Measurements from ENCODE around the gene CAND2.
"Not testable (repeated sequence)": the region's sequence is repeated elsewhere in the genome, so short reads cannot be mapped to it uniquely, and the experiment has no call there.

CAND2 gene

DNA sequence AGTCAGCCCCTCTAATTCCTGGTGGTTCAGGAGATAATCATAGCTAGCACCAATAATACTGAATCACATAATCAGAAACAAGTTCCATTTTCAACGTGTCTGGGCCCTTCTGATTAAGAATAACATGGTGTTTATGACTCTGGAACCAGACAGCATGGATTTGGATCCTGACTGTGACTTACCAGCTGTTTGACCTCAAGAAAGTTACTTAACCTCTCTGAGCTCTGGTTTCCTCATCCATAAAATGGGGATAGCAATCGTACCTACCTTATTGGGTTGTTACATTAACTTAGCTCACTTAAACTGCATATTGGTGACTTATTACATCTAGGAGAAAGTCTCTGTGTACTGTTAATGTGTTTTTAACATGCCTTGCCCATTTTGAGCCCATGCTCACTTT lies 26.7 kb upstream of the CAND2 start:
- H3K4me3 ChIP-seq (ENCODE audit: low read depth, low read length), result no peak overlapping the region

DNA sequence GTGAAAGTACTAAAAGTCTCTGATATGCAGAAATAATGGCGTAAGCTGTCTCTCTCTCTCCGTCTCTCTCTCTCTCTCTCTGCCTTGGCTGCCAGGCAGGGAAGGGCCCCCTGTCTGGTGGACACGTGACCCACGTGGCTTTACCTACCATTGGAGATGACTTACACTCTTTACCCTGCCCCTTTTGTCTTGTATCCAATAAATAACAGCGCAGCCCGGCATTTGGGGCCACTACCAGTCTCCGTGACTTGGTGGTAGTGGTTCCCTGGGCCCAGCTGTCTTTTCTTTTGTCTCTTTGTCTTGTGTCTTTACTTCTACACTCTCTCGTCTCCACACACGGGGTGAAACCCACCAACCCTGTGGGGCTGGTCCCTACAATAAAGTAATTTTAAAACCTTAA lies 25.2 kb upstream of the CAND2 start:
- H3K4me3 ChIP-seq (ENCODE audit: low read depth, low read length), result no peak overlapping the region

DNA sequence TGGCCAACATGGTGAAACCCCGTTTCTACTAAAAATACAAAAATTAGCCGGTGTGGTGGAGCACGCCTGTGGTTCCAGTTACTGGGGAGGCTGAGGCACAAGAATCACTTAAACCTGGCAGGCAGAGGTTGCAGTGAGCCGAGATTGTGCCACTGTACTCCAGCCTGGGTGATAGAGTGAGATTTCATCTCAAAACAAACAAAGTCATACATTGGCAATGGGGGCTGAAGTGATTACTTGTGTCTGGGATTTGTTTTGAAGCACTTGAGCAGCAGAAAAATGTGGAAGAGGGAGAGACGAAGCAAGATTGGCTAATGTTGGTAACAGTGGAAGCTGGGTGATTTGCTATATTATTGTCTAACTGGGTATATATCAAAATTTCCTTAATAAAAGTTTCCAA lies 24.0 kb upstream of the CAND2 start:
- no peak overlapping the region for H3K4me3 ChIP-seq (ENCODE audit: low read depth, low read length)

DNA sequence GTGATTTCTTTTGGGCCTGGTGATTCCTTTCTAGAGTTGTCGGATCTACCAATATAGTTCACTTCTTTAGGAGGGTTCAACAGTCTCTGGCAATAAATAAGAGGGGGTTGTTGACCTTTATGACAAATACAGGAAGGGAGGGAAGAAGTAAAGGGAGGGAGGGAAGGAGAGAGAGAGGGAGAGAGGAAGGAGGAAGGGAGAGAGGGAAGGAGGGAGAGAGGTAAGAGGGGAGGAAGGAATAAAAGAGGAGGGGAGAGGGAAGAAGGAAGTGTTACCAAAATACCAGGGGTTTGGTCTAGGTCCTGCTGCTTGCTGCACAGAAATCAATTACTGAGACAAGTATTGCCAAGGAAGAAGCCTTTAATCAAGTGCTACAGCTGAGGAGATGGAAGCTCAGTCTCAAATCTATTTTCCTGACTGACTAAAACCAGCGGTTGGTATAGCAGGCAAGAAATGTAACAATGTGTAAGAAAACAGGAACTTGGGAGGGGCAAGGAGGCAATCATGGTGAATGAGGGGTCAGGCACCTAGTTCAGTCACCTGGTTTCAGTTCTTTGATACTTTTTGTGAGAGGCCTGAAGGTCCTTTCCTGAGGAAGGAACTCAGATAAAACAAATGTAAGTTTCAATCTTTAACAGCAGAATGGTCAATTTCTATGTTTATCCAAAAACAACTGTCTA lies 23.3 kb upstream of the CAND2 start:
- H3K4me3 ChIP-seq (ENCODE audit: low read depth, low read length), result no peak overlapping the region

DNA sequence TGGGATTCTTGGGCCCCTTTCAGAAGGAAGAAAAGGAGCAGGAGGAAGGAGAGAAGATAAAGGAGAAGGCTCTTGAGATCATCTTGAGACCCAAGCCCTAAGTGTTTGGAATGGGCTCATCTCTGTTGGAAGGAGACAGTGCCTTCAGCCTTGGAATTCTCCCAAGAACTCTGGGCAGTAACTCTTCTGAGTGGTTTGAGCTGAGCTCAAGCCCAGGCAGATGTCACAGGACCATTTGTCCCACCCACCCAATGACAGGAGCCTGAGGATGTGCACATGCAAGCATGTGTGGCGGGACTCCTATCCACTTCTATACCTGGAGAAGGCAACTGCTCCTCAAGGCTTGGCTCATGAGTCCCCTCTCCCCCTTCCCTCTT lies 22.8 kb upstream of the CAND2 start:
- no peak overlapping the region for H3K4me3 ChIP-seq (ENCODE audit: low read depth, low read length)

DNA sequence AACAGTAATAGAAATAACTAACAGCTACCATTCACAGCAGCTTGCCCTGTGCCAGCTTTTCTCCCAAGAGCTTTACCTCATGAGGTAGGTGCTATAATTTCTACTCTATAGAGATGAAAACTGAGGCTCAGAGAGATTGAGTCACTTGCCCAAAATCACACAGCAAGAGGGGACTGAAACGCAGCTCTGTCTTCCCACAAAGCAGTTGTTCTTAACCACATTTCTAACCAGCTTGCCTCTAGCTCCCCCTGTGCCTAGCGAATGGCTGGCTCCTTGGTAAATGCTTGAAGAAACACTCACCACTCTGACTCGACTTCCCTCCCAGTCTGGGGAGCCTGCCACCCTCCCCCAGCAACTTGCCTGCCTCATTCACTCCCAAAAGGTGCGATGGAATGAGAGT lies 21.9 kb upstream of the CAND2 start:
- no peak overlapping the region for H3K4me3 ChIP-seq (ENCODE audit: low read depth, low read length)

DNA sequence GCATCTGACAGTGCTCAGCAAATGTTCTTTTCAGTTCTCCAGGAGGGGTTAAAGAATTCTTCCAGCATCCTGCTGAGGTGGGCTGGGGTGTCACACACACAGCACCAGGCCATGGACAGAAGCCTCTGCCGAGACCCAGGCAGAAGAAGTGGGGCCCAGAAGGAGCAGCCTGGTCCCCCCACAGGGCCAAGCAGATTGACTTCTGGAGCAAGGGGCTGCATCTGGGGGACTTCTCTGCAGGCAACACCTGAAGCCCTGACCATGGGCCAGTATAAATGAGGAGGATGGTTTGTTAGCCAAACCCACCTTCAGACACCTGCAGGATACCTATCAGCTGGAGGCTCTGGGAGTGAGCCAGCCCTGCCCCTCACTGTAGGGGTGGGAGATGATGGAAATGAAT lies 21.3 kb upstream of the CAND2 start:
- H3K4me3 ChIP-seq (ENCODE audit: low read depth, low read length), result no peak overlapping the region

DNA sequence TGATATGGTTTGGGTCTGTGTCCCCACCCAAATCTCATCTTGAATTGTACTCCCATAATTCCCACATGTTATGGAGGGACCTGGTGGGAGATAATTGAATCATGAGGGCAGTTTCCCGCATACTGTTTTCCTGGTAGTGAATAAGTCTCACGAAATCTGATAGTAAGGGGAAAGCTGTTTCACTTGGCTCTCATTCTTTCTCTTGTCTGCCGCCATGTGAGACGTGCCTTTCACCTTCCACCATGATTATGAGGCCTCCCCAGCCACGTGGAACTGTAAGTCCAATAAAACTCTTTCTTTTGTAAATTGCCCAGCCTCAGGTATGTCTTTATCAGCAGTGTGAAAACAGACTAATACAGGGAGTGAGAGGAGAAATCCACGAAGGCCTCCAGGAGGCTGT lies 20.5 kb upstream of the CAND2 start:
- H3K4me3 ChIP-seq (ENCODE audit: low read depth, low read length), result not testable (repeated sequence)

DNA sequence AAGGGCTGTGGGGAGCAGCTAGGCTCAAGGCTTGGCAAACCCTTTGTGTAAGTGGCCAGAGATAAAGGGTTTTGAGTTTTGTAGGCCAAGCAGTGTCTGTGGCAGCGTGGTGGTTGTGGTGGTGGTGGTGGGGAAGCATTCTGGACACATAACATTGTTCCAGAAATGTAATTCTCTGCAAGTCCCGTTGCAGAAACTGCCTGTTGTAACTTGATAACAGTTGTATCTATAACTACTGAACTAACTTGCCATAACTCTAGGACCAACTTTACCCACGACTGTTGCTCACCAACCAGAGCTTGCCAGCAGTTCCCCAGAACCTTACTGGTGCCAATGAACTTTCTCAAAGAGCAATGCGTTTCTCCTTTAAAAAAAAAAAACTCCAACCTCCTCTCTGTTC lies 19.3 kb upstream of the CAND2 start:
- no peak overlapping the region for H3K4me3 ChIP-seq (ENCODE audit: low read depth, low read length)

DNA sequence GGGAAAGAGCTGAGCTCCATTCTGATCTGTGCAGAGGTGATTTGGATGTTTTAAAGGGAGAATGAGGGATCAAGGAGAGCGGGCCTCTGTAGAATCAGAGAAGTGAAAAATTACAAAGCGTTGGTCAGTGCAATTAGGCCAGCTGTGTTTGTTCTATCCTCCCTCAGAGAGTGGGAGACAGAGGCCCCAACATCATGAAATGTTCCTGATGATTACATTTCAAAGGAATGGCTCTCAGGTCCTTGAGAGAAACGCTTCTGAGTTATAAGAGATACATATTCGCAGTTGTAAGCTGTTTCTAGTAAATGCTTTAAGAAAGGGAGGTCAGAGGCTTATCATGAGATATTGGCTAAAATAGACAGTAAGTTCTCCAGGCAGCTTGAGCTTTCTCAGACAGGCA lies 15.7 kb upstream of the CAND2 start:
- no peak overlapping the region for H3K4me3 ChIP-seq (ENCODE audit: low read depth, low read length)

DNA sequence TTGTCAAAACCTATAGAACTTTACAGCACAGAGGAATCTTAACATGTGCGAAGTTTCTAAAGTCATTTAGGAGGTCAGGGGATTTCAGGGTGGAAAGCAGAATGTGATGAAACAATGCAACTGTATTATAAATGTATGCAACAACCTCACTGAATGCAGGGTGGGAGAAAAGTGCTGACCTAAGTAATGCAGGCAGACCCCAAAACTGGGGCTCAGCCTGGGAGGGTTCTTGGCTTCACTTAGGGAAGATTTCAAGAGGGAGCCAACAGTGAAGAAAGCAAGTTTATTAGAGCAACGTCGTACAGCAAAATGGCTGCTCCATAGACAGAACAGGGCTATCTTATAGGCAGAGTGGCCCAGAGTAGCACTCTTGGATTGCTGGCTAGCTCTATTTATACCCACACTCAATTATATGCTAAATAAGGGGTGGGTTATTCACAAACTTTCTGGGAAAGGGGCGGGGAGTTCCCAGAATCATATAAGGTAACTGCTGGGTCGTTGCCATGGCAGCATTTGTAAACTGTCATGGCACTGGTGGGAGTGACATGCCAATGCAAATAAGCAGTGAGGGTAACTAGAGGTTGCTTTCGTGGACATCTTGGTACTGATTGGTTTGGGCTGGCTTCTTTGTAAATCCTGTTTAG lies 14.2 kb upstream of the CAND2 start:
- H3K4me3 ChIP-seq (ENCODE audit: low read depth, low read length), result no peak overlapping the region

DNA sequence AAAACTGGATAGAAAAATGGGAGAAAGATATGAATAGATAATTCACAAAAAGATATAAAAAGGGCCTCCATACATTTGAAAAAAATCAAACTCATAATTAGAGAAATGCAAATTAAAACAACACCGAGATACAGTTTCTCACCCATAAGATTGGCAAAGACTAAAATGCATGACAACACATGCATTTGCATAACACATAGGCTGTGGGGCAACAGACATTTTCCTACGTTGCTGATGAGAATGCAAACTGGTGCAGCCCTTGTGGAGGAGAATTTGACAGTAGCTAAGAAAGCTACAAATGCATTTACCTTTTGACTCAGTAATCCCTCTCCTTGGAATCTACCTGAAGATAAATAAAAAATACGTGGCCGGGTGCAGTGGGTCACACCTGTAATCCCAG lies 11.4 kb upstream of the CAND2 start:
- H3K4me3 ChIP-seq (ENCODE audit: low read depth, low read length), result no peak overlapping the region

DNA sequence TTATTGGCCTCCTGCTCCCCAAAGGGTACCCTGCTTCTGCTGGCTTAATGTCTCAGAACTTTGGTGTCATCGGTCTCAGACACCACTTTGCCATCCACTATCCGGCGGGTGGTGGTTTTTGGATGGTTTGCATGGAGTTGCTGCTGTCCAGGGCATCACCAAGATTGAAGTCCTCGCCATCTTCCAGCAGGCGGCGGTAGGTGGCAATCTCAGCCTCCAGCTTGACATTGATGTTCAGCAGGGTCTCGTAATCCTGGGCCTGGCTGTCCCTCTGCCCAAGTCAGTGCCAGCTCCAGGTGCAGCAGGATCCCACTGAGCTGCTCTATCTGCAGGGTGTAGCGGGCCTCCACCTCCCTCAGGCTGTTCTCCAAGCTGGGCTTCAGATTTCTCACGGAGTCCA lies 9.1 kb upstream of the CAND2 start:
- not testable (repeated sequence) for H3K4me3 ChIP-seq (ENCODE audit: low read depth, low read length)

DNA sequence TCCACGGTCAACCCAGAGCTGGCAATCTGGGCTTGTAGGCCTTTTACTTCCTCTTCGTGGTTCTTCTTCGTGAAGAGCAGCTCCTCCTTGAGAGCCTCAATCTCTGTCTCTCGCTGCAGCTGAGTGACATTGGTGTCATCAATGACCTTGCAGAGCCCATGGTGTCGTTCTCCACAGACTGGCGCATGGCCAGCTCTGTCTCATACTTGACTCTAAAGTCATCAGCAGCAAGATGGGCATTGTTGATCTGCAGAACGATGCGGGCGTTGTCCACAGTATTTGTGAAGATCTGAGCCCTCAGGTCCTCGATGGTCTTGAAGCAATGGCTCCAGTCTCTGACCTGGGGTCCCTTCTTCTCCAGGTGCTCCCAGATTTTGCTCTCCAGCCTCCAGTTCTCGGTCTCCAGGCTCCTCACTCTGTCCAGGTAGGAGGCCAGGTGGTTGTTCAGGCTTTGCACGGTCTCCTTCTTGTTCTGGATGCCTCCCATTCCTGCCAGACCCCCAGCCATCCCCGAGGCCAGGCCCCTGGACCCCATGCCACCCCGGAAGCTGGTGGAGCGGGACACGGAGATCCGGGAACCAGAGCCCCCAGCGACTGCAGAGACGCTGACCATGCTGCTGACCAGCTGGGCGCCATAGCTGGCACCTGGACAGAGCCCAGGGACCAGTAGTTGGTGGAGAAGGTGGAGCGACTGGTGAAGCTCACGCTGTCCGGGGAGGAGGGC lies 8.4 kb upstream of the CAND2 start:
- H3K4me3 ChIP-seq (ENCODE audit: low read depth, low read length), result not testable (repeated sequence)

DNA sequence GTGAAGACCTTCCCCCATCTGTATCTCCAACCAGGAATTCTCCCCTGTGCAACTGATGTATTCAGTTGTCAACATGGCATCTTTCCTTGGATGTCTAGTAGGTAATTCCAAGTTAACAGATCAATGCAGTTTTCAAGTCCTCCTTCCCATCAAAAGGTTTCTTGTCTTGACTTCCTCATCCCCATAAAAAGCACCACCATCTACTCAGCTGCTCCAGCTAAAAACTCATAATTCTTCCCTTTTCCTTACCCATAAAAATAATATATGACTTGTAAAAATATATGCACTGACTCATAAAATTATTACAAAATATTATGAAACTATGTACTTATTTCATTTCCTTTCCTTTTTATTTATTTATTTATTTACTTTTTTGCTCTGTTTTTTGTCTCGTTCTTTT lies 5.0 kb upstream of the CAND2 start:
- no peak overlapping the region for H3K4me3 ChIP-seq (ENCODE audit: low read depth, low read length)

DNA sequence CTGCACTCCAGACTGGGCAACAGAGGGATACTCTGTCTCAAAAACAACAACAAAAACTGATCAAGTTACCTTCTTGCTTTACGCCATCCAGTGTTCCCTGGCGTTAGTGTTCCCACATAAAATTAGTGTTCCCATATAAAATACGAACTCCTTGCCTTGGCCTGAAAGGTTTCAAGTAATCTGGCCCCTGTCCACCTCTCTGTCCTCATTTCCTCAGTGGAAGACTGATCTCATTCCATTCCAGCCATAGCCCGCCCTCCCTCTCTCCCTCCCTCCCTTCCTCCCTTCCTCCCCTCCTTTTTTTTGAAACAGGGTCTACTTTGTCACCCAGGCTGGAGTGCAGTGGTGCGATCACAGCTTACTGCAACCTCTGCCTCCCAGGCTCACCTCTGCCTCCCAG lies 2.8 kb upstream of the CAND2 start:
- H3K4me3 ChIP-seq (ENCODE audit: low read depth, low read length), result no peak overlapping the region

DNA sequence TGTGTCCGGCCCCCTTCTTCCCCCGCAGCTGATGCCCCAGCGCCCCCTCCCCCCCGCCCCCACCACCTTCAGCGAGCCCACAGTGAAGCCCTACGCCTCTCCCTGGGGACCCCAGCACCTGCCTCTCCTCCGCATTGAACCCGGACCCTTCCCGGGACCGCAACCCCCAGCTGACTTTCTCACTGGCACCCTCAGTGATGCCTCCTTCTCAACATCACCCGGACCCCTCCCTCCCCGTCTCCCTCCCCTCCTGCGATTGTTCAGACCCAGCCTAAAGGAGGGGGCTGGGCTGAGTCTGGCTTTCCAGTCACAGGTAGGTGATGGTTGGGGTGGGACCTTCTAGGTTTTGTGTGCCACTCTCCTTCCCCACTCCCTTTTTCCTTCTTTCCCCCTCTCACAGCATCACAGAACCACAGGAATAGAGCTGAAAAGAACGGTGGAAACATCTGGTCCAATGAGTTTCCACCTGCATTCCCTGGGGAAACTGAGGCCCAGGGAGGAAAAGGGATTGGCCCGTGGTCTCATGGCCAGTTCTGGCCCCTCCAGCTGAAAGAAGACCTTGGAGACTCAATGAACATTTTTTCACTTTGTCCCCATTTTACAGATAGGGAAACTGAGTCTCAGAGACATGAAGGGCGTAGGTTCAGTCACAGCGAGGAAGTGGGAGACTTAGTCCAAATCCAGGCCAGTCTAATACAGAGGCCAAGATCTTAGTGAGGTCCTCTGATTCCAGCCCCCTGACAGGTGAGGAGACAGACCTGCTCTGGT lies 828 bp downstream of the CAND2 start:
- peak overlapping the region; percentile 4 for H3K4me3 ChIP-seq (ENCODE audit: low read depth, low read length)

DNA sequence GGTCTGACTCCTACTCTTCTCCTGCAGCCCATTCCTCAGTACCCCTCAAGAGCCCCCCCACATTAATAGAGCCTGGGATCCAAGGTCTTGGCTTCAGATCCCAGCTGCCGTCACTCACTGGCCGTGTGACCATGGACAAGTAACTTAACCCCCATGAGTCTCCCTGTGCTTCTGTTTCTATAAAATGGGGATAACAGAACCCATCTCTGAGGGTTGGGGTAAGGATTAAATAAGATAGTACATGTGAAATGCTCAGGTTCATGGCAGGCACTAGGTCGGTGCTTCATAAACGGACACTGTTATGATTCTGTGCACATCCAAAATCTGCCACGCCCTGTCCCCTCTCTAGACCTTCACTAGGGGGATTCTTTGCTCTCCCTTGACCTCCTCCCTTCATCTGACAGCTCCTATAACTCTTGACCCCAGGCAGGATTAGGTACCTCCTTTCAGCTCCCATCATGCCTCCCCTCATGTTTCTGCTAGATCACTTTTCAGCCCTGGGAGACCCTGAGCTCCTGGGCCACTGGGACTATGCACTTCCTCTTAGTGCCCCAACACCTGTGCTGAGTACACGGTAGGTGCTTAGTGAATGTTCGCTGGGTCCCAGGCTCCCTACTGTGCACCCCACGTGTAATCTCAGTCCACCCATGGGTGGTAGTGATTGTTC lies 1.5 kb downstream of the CAND2 start:
- no peak overlapping the region for H3K4me3 ChIP-seq (ENCODE audit: low read depth, low read length)

DNA sequence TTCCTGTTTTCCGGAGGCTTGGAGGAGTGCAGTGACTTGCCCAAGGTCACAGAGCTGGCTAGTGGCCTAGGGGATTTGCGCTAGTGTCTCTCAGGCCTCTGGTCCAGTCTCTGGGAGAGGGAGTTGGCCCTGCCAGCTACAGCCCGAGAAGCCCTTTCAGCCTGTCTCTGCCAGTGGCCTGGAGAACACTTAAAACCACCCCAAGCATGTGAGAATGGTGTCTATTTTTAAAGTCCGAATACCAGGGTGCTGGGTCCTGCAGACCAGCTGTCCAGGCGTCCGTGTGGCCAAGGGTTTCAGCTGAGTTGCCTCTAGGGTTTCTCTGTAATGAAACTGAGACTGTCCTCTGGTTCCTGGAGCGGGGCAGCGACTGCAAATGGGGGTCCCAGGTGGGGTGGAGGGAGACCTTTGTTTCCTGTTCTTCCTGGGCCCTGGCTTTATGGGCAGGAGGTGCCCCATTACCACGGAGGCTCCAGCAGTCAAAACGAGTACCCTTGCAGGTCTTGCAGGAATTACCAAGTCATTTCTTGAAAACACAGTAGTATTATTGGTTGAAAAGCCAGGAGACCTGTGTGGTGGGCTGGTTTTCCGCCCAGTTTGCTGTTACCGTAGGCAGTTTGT lies 2.2 kb downstream of the CAND2 start:
- no peak overlapping the region for H3K4me3 ChIP-seq (ENCODE audit: low read depth, low read length)

DNA sequence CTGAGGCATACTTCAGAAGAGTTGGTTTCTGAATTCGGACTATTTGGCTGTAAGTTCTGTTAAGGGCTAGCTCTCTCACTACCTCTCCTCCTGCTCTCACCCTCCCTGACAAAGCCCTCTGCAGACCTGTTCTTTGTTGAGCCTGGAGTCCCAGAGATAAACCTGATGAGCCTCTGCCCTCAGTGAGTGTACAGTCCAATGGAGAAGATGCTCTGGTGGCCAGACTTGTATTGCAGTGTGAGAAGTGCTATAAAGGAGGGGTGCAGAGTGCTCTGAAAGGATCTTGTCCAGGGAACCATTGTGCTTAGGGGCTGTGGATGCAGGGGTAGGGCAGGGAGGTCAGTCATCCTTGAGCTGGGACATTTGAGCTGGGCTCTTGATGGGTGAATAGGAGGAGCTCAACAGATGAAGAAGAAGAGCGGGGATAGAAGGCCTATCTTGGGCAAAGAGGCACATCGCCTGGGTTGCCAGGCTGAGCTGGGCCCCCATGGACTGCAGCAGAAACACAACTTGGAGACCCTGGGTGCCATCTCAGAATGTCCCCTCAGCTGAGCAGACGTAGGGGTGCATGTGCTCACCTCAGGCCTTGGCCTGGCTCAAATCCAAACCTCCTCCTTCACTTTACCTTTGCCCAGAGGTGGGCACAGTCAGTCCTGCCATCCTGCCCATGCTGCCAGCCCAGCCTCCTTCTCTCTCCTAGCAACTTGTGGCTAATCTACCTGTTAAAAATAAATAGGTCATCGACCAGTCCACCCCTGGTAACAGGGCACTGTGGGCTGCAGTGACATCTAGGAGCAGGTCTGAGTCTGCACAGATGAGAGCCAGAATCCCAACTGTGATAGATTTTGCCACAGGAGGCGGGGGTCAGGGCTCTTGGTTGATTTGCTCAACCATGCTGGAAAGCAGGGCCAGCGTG lies 3.3 kb downstream of the CAND2 start:
- no peak overlapping the region for H3K4me3 ChIP-seq (ENCODE audit: low read depth, low read length)
